ENCODE results near the gene HLA-DRA. TPM values are rescaled to one million over a fixed set of nuclear protein-coding genes. Genes with fewer than 3 reads are reported as not detected.

The HLA-DRA gene
- total RNA-seq, 1 experiment from 2014 or later = 2.8 TPM

DNA sequence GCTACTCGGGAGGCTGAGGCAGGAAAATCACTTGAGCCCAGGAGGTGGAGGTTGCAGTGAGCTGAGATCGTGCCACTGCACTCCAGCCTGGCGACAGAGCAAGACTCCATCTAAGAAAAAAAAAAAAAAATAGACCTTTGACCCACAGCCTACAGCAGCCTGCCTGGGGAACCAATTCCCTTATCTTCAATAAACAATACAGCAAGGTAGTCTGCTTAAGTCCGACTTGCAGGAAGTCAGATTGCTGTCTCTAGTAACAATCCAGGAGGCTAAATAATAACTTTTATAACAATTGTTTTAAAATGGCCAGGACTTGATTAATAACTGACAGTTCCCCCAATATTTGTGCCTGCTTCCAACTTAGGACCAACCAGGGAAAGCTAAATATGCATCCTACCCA is 13.3 kb upstream of the HLA-DRA start:
- TF ChIP-seq TEAD1 (CRISPR knock-in tag; IDR thresholded peaks at IDR 0.05) (no peak), RORB (CRISPR knock-in tag; IDR thresholded peaks at IDR 0.05) (no peak), SMAD3 (CRISPR knock-in tag; IDR thresholded peaks at IDR 0.05; ENCODE audit: borderline replicate concordance) (no peak), ZNF396 (CRISPR knock-in tag; IDR thresholded peaks at IDR 0.05; ENCODE audit: borderline replicate concordance) (no peak), KAT7 (CRISPR knock-in tag; IDR thresholded peaks at IDR 0.05; ENCODE audit: borderline replicate concordance) (no peak), MYBL2 (CRISPR knock-in tag; IDR thresholded peaks at IDR 0.05) (no peak)
- TF ChIP-seq, protein P1, sequence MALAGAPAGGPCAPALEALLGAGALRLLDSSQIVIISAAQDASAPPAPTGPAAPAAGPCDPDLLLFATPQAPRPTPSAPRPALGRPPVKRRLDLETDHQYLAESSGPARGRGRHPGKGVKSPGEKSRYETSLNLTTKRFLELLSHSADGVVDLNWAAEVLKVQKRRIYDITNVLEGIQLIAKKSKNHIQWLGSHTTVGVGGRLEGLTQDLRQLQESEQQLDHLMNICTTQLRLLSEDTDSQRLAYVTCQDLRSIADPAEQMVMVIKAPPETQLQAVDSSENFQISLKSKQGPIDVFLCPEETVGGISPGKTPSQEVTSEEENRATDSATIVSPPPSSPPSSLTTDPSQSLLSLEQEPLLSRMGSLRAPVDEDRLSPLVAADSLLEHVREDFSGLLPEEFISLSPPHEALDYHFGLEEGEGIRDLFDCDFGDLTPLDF (CRISPR knock-in tag; IDR thresholded peaks at IDR 0.05) = no peak
- TF ChIP-seq, protein P2, sequence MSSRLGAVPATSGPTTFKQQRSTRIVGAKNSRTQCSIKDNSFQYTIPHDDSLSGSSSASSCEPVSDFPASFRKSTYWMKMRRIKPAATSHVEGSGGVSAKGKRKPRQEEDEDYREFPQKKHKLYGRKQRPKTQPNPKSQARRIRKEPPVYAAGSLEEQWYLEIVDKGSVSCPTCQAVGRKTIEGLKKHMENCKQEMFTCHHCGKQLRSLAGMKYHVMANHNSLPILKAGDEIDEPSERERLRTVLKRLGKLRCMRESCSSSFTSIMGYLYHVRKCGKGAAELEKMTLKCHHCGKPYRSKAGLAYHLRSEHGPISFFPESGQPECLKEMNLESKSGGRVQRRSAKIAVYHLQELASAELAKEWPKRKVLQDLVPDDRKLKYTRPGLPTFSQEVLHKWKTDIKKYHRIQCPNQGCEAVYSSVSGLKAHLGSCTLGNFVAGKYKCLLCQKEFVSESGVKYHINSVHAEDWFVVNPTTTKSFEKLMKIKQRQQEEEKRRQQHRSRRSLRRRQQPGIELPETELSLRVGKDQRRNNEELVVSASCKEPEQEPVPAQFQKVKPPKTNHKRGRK (CRISPR knock-in tag; IDR thresholded peaks at IDR 0.05; ENCODE audit: borderline replicate concordance) = no peak
- Mint-ChIP-seq H3K4me3 (no peak overlapping the region), H3K27ac (no peak overlapping the region), H3K27me3 (ENCODE audit: low read depth) (no peaks in the 10 kb centered on the region), H3K9me3 (no peaks in the 10 kb centered on the region), H3K4me1 (no peaks in the 10 kb centered on the region), H3K36me3 (no peaks in the 10 kb centered on the region)
- ChIA-PET CTCF (interaction anchor here (0.7 to 1.3 kb wide), 2 partner anchors 442 to 507 kb away, joined by 4 read pairs; no protein-coding TSS in a partner anchor), POLR2A (no interaction called here)
- DNase-seq (ENCODE audit: low spot score) (no peak), ATAC-seq (no peak)

DNA sequence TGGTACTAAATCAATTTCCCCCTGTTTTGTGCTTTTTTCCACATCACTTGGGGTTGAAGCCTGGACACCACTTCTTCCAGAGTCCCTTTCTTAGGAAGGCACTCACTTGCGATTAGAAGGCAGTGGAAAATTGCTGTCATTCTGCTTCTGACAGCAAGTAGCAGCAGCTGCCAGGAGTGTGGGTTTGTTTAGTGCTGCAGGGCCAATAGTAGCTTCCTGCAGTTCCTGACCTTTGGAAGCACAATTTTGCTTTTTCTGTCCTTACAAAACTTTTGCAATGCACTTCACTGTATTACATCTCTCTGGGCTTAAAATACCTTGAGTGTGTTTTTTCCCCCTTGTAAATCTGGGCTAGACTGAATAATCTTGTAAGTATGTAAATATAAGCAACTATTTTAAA is 12.5 kb upstream of the HLA-DRA start:
- no peaks in the 10 kb centered on the region for H3K4me1 Mint-ChIP-seq
- no peak overlapping the region for H3K4me3 Mint-ChIP-seq
- H3K27ac Mint-ChIP-seq = no peak overlapping the region
- ChIA-PET CTCF (interaction anchor here (1.3 kb wide), 1 partner anchor 441 kb away, joined by 4 read pairs; no protein-coding TSS in a partner anchor), POLR2A (no interaction called here)
- no peak for DNase-seq (ENCODE audit: low spot score)
- no peaks in the 10 kb centered on the region for H3K27me3 Mint-ChIP-seq (ENCODE audit: low read depth)
- no peaks in the 10 kb centered on the region for H3K9me3 Mint-ChIP-seq
- no peak for TF ChIP-seq STAT6 (CRISPR knock-in tag; conservative IDR thresholded peaks at IDR 0.05; ENCODE audit: low read depth)
- H3K36me3 Mint-ChIP-seq = no peaks in the 10 kb centered on the region
- ATAC-seq = no peak

DNA sequence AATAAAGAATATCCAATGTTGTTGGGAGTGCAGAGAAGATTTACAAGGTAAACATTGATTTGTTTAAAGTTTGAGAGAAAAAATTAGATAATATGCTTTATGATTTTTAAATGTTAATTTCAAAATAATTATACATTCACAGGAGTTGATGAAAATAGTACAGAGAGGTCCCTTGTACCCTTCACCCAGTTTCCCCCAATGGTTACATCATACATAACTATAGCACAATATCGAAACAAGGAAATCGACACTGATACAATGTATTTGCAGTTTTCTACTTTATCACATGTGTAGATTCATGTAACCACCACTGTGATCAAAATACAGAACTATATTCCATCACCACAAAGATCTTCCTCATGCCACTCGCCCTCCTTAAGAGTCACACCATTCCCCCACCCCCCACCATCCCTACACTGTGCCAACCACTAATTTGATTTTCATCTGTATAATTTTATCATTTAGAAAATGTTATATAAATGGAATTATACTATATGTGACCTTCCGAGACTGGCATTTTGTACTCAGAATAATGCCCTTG is 11.7 kb upstream of the HLA-DRA start:
- Mint-ChIP-seq H3K27ac (no peak overlapping the region), H3K36me3 (no peaks in the 10 kb centered on the region), H3K9me3 (no peaks in the 10 kb centered on the region), H3K27me3 (ENCODE audit: low read depth) (no peaks in the 10 kb centered on the region), H3K4me1 (no peaks in the 10 kb centered on the region), H3K4me3 (no peak overlapping the region)
- DNase-seq (ENCODE audit: low spot score) (no peak), ATAC-seq (no peak)
- ChIA-PET CTCF (no interaction called here), POLR2A (no interaction called here)
- no peak for TF ChIP-seq ZNF317 (CRISPR knock-in tag; IDR thresholded peaks at IDR 0.05; ENCODE audit: borderline replicate concordance, low read depth)
- TF ChIP-seq PRDM15 (CRISPR knock-in tag; IDR thresholded peaks at IDR 0.05) = no peak
- no peak for TF ChIP-seq NFATC4 (CRISPR knock-in tag; IDR thresholded peaks at IDR 0.05)
- no peak for TF ChIP-seq GABPB1 (CRISPR knock-in tag; IDR thresholded peaks at IDR 0.05)
- TF ChIP-seq, protein P3, sequence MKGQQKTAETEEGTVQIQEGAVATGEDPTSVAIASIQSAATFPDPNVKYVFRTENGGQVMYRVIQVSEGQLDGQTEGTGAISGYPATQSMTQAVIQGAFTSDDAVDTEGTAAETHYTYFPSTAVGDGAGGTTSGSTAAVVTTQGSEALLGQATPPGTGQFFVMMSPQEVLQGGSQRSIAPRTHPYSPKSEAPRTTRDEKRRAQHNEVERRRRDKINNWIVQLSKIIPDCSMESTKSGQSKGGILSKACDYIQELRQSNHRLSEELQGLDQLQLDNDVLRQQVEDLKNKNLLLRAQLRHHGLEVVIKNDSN (CRISPR knock-in tag; IDR thresholded peaks at IDR 0.05) = no peak
- TF ChIP-seq, protein P4, sequence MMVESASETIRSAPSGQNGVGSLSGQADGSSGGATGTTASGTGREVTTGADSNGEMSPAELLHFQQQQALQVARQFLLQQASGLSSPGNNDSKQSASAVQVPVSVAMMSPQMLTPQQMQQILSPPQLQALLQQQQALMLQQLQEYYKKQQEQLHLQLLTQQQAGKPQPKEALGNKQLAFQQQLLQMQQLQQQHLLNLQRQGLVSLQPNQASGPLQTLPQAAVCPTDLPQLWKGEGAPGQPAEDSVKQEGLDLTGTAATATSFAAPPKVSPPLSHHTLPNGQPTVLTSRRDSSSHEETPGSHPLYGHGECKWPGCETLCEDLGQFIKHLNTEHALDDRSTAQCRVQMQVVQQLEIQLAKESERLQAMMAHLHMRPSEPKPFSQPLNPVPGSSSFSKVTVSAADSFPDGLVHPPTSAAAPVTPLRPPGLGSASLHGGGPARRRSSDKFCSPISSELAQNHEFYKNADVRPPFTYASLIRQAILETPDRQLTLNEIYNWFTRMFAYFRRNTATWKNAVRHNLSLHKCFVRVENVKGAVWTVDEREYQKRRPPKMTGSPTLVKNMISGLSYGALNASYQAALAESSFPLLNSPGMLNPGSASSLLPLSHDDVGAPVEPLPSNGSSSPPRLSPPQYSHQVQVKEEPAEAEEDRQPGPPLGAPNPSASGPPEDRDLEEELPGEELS (CRISPR knock-in tag; IDR thresholded peaks at IDR 0.05) = no peak
- TF ChIP-seq EMX1 (CRISPR knock-in tag; IDR thresholded peaks at IDR 0.05) = no peak
- TF ChIP-seq NFE2L1 (CRISPR knock-in tag; IDR thresholded peaks at IDR 0.05) = no peak
- TF ChIP-seq RORB (CRISPR knock-in tag; IDR thresholded peaks at IDR 0.05) = no peak
- TF ChIP-seq STAT6 (CRISPR knock-in tag; conservative IDR thresholded peaks at IDR 0.05; ENCODE audit: low read depth) = no peak
